ENCODE results near the gene PHRF1. TPM values are rescaled to one million over a fixed set of nuclear protein-coding genes. Genes with fewer than 3 reads are reported as not detected.

The PHRF1 gene
- total and polyA plus RNA-seq, 9 of the 15 experiments (the other 6 are each of a cell fraction or from before 2014, with no cell fraction given): 0.07 to 37.2 (median 7.7) TPM

- peak; percentile 32; the same call in 1 of the 2 replicates for TF ChIP-seq ZBTB33 (CRISPR knock-in tag; IDR thresholded peaks at IDR 0.05)
- TF ChIP-seq MCM3 (IDR thresholded peaks at IDR 0.05): no peak
- no peak for TF ChIP-seq DEAF1 (CRISPR knock-in tag; IDR thresholded peaks at IDR 0.05)
- no peak for TF ChIP-seq HDAC2 (IDR thresholded peaks at IDR 0.05)
- no peak for TF ChIP-seq THRAP3 (IDR thresholded peaks at IDR 0.05; ENCODE audit: borderline replicate concordance)
- no peak for TF ChIP-seq SAFB2 (IDR thresholded peaks at IDR 0.05; ENCODE audit: borderline replicate concordance, low read depth, low read length, severe bottlenecking)
- no peak for TF ChIP-seq RREB1 (CRISPR knock-in tag; IDR thresholded peaks at IDR 0.05)
- no peak for TF ChIP-seq FOXA1 (IDR thresholded peaks at IDR 0.05; ENCODE audit: borderline replicate concordance)
- no peak for TF ChIP-seq KLF10 (CRISPR knock-in tag; IDR thresholded peaks at IDR 0.05)
- TF ChIP-seq JUNB (CRISPR knock-in tag; conservative IDR thresholded peaks at IDR 0.05): no peak
- no peak for TF ChIP-seq MED1 (CRISPR knock-in tag; IDR thresholded peaks at IDR 0.05; ENCODE audit: borderline replicate concordance)
- TF ChIP-seq FOXM1 (IDR thresholded peaks at IDR 0.05; ENCODE audit: low read depth): no peak
- TF ChIP-seq FOXM1 (CRISPR knock-in tag; IDR thresholded peaks at IDR 0.05; ENCODE audit: low read depth): no peak
- TF ChIP-seq MAZ (CRISPR knock-in tag; conservative IDR thresholded peaks at IDR 0.05 in 1 of 2, IDR thresholded peaks at IDR 0.05 in 1 of 2): peak; percentile 43 to 49
- TF ChIP-seq KAT2B (IDR thresholded peaks at IDR 0.05; ENCODE audit: low read depth, low read length): no peak
- peak; percentile 7; the same call in 1 of the 2 replicates for TF ChIP-seq PRMT5 (CRISPR knock-in tag; IDR thresholded peaks at IDR 0.05)
- TF ChIP-seq HNRNPLL (IDR thresholded peaks at IDR 0.05; ENCODE audit: low read depth, low read length, poor library complexity, severe bottlenecking): peak; percentile 25
Measured at GRCh38 chr11:575996-576768, at the start of gene PHRF1 (continued).

Data from K562 (cell line).